A549 (cell line): ENCODE data around the gene MOB4.

ENCODE experiments used
- CTCF ChIP-seq: fragments of >200 bp; sonication (Bioruptor Twin); formaldehyde crosslinking; IDR thresholded peaks from 3 replicates; pipeline ENCODE4 v1.5.1; 2016
- EHMT2 ChIP-seq: fragments of 200-600 bp; sonication (generic); IDR thresholded peaks from 2 replicates; pipeline ENCODE4 v1.6.1; 2016; ENCODE audit warnings: antibody characterized with exemption, low read depth, mild to moderate bottlenecking, moderate library complexity
- EP300 ChIP-seq, 2 experiments: fragments of >200 bp; sonication (Bioruptor Twin); formaldehyde crosslinking; IDR thresholded peaks; 2 replicates in 1 of 2; 3 replicates in 1 of 2; pipeline ENCODE4 v1.6.1; 2016 to 2017
- HOXA7 ChIP-seq: fragments of 250-450 bp; sonication (Bioruptor Pico); IDR thresholded peaks from 2 replicates; pipeline ENCODE4 v1.5.0; 2020; ENCODE audit warnings: mild to moderate bottlenecking, moderate library complexity
- JUN ChIP-seq, 2 experiments: fragments of >200 bp; sonication (Bioruptor Twin); formaldehyde crosslinking; IDR thresholded peaks; 2 replicates in 1 of 2; 3 replicates in 1 of 2; pipeline ENCODE4 v1.6.1; 2016 to 2017
- KDM5A ChIP-seq: fragments of 200-600 bp; sonication (generic); IDR thresholded peaks from 2 replicates; pipeline ENCODE4 v1.6.1; 2016; ENCODE audit warnings: antibody characterized with exemption, mild to moderate bottlenecking
- PBX3 ChIP-seq: IDR thresholded peaks from 2 replicates; pipeline ENCODE4 v1.6.1; 2012
- POLR2A ChIP-seq: IDR thresholded peaks from 2 replicates; pipeline ENCODE4 v1.6.1; 2012; ENCODE audit warnings: mild to moderate bottlenecking, low read length
- RAD21 ChIP-seq, 2 experiments: fragments of >200 bp in 1 of 2; sonication (Bioruptor Twin) in 1 of 2; formaldehyde crosslinking in 1 of 2; IDR thresholded peaks in 1 of 2; conservative IDR thresholded peaks in 1 of 2; 2 replicates in 1 of 2; 3 replicates in 1 of 2; pipeline ENCODE4 v1.6.1; 2012 to 2018; ENCODE audit warnings: inconsistent platforms in 1 of 2
- TP53 ChIP-seq: fragments of 250-450 bp; sonication (Bioruptor Pico); IDR thresholded peaks from 2 replicates; pipeline ENCODE4 v1.5.0; 2021; ENCODE audit warnings: mild to moderate bottlenecking, moderate library complexity
- USF2 ChIP-seq: fragments of 450-650 bp; IDR thresholded peaks from 2 replicates; pipeline ENCODE4 v1.6.1; 2014; ENCODE audit warnings: antibody characterized with exemption

DNA sequence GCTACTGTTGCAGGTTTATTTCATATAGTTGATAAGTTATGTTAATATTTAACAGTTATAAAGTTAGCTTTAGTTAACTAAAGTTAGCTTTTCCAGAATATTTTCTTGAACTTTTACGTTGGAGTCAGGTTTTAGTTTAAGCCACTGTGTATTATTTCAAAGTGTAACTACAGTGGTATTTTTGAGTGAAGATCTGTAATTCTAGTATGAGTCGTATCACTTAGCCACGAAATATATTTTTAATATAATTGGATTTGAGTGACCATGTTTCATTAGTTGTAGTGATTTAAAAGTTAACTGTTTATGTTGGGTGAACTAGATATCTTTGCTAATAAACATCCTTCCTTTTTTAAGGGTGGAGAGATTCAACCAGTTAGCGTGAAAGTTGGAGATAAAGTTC is 13.2 kb upstream of the MOB4 start:
- TF ChIP-seq HOXA7 (CRISPR knock-in tag) (no peak), TP53 (no peak), CTCF (no peak), JUN (IDR thresholded peaks at IDR 0.05) (no peak), PBX3 (no peak), KDM5A (no peak), EP300 (IDR thresholded peaks at IDR 0.05) (no peak), RAD21 (conservative IDR thresholded peaks at IDR 0.05 in 1 of 2, IDR thresholded peaks at IDR 0.05 in 1 of 2) (no peak), USF2 (no peak), EHMT2 (no peak), POLR2A (no peak)
